DMS 273 (cell line): ENCODE results near the gene FDXR.
A peak's percentile ranks its signal among the peaks of the same experiment; 100 is the strongest.

Source experiments
- DNase-seq: peaks from one replicate; lab custom pipeline; 2025; ENCODE audit not compliant: unreplicated experiment; lab: John Stamatoyannopoulos, UW

Gene FDXR

DNA sequence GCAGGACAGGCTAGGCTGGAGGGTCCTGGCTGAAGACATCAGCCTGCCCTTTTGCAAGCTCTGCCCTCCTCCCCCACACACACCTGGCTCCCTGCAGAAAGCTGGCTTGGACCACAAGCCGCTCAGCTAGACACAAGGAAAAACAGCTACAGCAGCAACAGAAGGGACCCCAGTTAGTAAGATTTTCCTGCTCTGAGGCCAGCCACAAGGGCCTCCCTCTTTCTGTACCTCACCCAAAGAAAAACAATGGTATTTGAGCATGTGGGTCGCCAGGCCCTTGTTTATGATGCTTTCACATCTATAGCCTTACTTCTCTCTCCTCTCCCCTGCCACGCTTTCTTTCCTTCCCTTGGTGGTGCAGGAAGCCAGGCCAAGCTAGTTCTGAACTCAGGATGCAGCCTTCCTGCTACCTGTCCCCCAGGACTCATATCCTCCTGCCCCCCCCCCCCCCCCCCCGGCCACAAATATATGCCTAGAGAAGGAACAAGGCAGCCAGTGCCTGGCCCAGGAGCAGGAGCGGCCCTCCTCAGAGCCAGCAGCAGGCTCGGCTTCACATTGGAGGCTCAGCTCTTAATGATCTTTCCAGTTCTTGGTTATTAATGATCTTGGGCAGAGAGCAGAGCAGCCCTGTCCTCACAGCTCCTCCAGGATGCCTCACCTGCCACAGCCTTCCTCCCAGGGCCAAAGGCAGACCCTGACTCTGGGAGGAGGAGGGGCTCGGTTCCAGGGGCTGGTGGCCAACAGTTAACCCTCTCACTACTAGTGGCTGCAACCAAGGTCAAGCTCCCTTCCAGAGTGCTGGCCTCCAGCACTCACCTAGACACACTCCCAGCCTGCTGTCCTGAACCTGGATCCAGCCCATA is 32.6 kb downstream of the FDXR start:
- DNase-seq: no peak

DNA sequence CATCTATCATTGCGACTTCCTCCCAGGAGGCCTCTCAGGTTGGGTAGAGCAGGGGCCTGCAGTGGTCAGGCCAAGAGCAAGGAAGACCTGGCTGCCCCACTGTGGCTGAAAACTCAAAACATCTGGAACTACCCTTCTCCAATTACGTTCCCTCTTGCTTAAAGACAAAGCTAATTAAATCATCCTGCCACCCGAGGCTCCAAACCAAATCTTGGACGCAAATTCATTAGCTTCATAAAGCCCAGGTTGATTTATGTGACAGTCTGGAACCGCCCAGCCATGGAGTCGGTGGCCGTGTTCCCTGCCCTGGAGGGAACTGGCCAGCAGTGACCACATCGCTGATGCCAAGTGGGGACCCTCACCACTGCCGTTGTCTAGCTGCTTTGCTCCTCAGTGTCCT is 34.5 kb downstream of the FDXR start:
- no peak for DNase-seq

DNA sequence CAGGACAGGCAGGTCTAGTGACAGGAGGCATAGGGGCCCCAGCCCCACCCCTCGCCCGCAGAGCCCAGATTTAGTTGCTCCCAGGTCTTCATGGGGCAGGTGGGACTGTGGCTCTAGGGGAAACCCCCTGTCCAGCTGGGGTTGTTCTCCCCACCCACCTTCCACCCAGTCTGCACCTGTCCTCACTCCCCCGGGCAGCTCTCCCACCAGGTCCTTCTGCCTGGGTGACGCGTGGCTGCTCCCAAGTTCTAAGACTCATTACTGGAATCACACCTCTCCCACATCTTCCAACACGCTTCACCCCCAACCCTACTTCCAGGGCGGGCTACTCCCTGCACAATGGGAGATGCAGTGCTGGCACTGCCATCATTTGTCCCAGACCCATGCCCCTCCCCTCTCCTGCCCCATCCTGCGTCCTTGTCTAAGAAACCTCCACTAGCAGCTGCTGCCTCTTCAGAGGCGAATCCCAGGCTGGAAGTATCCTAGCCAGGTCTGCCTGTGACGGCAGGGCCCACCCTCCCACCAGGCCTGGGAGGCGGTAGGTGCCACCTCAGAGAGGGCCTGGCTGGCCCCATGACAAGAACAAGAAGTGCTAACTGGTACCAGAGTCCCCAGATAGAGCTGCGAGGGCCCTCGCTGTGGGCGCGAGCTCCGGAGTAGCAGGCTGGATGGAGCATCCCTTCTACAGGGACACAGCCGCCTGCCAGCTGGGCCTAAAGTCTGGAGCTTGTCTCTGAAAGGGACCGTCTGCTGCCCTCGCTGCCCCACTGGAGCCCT is 35.9 kb downstream of the FDXR start:
- DNase-seq: no peak

DNA sequence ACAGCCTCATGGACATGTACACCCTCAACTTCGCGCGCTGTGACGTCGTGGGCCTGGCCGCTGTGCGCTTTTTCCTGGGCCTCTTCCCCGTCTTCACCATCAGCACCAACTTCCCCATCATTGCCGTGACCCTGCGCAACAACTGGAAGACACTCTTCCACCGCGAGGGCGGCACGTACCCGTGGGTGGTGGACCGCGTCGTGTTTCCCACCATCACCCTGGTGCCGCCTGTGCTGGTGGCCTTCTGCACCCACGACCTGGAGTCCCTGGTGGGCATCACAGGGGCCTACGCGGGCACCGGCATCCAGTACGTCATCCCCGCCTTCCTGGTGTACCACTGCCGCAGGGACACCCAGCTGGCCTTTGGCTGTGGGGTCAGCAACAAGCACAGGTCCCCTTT is 36.6 kb downstream of the FDXR start:
- DNase-seq: no peak

DNA sequence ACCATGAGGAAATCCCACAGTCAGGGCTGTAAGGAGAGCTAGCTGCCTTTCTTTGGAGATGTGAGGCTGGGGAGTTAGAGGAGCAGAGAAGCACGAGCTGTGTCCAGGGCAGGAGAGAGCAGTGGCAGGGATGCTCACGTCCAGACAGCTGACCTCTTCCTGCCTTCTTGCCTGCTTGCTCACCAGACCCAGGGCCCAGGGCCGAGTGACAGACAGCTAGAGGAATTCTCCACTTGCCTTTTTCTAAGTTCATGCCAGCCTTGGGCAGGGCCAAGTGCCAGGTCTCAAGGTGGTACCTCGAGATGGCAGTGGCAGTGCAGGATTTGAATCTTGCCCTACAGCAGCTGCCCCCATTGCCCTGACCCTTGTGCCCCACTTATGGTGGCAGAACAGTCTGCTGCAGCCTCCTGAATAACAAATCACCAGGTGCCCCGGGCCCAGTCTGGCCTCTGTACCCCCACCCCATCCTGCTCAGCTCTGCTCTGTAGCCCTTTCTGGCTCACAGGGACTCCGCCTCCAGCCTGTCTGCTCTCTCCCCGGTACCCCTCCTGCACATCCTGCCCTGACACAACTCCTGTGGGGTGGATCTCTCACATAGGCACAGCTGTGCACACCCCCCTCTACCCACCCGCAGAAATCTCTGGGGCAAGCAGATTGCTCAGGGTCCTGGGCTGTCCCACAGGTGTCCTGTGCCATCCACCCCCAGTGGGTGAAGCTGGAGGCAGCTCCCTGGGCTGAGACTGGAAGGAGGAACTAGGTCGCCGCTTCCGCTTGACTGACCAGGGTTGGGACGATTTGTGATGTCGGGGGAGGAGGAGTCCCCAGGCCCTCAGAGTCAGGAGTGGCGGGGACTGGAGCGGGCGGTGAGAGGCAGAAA is 39.1 kb downstream of the FDXR start:
- DNase-seq: no peak

DNA sequence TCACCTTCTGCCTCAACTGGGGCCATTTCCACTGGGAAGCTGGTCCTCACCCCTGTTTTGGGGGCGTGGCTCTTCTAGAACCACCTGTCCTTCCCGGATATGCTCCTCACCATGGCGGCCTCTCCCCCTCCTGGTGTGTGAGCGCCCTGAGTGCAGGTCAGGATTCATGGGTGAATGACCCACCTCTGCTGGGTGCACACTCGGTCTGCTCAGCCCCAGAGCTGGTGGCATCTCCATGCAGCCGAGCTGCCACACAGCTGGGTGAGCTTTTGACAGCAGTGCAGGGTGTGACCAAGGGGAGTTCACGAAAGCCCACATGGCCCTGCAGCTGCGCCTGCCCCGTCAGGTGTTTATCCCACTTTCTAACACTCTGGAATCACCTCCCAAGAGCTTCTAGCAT is 40.4 kb downstream of the FDXR start:
- no peak for DNase-seq

DNA sequence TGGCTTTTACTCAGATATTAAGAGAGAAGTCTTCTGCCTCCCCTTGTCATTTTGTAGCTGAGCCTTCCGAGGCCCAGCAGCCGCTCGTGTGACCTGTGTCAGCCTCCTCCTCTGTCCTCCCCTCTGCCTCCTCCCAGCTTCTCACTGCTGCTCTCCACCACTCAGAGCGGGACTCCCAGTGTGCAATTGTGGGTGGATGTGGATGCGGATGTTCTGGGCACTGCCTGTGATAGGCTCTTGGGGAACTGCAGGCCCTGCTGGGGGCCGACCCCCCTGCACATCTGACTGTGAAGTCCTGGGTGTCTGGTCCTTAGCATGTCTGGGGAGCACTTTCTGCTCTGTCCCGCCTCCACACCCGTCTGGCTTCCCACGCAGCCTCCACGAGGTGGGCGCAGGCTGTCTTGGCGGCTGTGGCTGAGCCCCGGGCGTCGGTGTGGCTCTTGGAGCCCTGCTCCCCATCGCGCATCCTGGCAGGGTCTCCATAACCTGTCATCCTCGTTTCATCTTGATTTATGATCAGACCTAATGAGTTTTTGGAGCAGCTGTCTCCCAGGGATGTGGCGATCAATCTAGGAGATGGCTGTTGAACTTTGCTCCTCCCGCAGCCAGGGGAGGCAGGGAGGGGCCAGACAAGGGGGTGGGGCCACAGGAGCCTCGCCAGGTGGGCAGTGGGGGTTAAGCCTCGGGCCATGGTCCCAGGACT is 41.2 kb downstream of the FDXR start:
- DNase-seq: peak; percentile 48

DNA sequence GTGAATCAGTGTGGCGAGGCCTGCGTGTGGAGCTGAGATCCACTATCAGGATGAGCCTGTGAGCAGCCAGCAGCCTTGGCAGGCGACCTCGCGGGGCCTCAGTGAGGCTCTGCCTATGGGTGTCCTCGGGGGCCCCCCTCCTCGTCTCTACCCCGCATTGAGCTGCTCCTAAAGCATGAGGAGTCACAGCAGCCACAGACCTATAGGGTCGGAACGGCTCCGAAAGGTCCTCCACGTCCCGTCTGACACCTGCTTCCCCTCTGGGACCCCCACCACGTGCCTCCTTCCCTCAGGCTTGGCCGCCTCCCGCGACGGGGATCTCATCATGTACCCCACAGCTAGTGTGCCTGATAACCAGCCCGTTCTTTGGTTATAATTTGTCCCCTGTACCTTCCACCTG is 41.9 kb downstream of the FDXR start:
- DNase-seq: no peak

DNA sequence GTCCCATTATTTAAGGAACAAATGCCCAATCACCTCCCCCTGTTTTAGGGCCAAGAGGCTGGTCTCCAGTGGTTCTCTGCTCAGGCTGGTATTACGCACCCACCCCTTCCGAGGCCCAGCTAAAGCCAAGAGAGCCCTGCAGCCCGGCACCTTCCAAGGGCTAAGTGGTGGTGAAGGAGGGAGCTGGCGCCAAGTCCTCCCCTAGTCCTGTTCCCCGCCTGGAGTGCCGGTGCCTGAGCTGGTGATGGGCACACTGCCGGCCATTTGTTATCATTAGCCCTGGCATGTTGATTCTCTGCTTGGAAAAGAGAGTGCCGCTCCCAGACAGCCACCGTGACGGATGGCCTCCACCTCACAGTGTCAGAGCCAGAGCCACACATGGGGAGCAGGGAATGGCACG is 45.0 kb downstream of the FDXR start:
- DNase-seq: no peak

DNA sequence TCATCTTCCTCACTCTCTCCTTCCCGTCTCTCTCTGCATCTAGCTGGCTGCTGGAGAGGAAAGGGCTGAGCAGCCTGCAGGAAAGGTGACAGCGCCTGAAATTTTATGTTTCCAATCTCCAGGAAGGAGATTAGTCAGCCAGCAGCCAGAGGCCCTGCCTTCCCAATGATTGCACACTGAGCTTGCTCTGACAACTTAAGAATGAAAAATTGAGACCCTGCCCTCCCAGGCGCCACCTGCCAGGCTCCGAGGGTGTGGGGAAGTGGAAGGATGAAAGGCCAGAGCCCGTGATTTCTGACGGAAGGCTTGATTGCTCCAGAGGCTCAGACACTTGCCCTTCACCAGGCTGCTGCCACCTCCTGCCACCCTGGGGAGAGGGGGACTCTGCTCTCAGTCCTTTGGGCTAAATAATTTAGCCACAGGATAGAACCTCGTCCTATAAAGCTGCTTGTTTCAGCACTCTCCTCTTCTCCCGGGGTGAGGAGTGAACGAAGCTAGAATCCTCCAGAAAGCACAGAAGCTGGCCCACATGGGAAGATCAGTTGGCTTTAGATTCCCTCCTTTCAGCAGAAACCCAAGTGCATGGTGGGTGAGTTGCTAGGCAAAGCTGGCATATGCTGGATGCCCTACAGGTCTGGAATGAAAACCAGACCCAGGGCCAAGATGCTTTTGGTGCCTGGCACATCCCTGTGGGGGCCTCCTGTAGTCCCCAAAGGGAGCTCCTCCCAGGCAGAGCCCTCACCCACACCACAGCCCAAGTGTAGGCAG is 46.7 kb downstream of the FDXR start:
- peak; percentile 51 for DNase-seq

DNA sequence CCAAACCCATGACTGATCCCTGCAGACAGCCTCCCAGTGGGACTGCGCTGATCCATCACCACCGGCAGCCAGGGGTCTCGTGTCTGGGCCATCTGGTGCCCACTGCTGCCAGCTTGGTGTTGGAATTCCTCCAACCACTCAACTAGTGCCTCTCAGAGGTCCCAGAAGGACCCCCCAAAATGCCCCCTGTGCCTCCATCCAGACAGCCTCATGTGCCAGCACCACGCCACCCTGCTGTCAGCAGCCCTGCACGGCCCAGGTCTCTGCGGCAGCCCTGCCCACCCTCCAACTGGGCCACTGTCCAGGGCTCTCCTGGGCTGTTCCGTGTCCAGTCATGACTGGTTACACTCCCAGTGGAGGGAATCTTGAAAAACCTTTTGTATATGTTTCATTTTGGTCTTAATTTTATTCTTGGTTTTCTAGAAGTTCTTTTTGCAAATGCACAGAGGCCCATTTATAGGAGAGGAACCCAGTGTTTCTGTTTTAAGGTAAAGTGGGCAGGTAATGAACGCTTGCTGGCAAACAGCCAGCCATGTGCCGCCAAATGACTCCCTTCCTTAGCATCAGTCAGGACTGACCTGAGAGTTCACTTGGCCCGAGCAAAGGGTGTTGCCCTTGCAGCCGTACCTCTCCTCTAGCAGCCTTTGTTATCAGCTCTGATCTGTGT is 47.7 kb downstream of the FDXR start:
- peak; percentile 84 for DNase-seq

DNA sequence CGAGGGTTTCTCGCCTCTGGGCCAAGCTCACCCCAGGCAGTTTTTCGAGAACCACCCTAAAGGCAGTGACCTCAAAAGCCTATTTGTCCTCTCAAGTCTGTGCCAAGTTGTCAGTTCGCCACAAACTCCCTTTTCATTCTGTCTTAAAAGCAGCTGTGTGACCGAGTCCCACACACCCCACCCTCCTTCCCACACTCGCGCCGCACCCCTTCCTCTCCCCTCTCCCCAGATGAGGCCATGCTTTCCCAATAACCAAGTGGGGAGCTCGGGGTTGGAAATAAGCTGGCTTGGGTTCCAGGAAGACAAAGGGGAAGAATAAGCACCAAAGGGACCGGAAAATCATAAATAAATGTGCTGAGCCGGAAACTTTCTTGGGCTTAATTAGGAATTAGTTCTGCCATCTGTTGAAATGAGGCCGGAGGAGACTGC is 49.8 kb downstream of the FDXR start:
- peak; percentile 53 for DNase-seq

DNA sequence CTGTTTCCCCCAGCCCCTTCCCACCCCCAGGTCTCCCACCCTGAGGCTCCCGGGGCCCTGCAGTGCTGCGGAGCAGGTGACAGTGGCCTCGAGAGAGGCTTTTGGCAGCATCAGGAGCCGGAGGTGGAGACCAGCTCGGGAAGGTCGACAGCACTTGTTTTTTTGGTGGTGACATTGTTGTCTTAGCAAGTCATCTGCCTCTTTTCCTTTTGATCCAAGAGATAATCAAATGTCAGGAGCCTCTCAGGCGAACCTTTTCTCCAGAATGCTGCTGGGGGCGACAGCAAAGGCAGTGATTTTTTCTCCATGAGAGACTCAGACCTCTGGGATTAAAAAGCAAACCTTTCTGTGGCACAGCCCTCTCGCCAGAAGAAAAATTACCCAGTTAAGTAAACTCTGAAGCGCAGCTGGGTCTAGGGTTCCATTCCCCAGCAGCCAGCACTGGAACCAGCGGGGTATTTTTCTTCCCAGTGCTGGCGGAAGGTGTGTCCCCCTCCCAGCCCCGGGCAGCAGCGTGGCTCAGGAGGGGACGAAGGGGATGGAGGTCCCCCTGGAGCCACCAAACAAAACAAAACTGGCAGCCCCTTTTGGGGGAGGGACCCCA is 50.4 kb downstream of the FDXR start:
- DNase-seq: no peak

DNA sequence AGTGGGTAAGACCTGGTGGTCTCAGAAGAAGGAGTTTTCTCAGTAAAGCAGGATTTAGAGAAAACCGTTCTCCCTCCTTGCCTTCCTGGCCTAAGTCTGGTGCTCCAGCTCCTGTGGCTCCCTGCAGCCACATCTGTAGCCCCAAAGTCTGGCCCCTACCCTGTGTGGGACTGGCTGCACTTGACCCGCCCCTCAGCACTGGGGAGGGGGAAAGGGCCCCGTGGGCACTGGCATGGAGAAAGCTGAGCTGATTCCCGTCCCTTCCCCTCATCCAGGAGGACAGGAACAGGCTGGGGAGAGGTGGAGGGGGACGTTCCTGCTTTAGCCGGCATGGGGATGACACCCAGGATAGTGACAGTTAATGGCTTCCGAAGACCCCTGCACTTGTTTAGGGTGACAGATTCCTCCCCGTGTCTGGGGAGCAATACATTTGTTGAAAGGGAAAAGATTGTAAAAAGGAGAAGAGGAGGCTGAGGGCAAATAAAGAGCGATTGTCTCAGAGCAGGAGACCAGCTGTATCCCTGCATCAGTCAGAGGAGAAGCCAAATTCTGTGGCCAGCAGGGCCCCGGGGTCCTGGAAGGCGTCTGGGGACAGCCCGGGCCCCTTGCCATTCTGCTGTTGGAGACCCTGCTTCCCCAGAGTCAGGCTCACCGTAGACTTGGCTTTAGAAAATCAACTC is 51.0 kb downstream of the FDXR start:
- DNase-seq: no peak

DNA sequence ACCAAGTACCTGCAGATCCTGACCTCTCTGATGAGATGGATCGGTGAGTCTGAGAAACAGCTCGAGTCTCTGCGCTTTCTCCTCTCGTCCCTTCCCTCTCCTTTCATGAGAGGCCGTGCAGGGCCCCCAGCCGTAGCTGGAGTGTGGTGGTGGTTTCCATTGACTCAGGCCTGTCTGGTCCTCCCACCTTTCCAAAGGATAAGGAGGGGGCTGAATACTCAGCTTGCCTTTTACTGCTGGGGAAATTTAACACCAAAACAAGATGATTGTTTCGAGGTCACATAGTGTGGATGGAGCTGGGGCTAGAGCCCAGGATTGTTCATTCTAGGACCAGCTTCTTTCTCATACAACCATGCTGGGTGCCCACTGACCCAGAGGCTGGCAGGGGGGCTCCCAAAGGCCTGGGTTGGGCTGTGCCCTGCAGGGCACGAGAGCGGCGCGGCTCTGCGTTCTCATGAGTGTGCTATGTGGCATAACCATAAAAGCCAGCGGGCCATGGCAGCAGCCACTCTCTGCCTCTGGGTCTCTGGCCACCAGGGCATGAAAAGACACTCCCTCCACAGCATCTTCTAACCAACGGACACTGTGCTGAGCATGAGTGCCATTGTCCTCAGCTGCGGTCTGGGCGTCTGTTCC is 52.9 kb downstream of the FDXR start:
- DNase-seq: no peak

DNA sequence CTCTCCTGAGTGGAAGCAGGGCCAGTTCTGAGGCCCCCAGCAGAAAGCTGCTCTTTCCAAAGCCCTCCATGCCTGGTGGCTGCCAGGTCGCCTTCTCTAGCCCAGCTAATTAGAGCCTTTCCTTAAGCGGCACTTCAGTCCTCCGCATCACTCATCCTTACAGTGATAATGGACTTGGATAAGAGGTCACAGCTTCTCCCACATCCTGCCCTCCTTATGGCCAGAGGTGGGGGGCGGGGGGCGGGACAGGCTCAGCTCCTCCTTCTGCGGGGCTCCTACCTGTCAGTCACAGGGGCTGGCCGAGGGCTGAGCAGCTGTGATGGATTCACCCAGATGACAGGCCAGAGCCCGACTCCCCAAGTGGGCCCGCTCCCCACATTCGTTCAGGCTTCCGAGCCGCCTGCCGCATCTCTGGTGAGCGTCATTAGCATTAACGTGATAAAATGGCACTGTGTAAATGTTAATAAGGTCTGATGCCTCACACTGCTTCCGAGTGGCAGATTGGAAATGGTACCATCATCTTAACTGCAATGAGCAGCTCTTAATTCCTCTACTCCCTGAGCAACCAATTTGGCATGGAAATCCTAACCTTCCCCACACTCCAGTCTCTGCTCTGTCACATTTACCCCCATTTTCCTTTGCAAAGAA is 54.4 kb downstream of the FDXR start:
- no peak for DNase-seq

DNA sequence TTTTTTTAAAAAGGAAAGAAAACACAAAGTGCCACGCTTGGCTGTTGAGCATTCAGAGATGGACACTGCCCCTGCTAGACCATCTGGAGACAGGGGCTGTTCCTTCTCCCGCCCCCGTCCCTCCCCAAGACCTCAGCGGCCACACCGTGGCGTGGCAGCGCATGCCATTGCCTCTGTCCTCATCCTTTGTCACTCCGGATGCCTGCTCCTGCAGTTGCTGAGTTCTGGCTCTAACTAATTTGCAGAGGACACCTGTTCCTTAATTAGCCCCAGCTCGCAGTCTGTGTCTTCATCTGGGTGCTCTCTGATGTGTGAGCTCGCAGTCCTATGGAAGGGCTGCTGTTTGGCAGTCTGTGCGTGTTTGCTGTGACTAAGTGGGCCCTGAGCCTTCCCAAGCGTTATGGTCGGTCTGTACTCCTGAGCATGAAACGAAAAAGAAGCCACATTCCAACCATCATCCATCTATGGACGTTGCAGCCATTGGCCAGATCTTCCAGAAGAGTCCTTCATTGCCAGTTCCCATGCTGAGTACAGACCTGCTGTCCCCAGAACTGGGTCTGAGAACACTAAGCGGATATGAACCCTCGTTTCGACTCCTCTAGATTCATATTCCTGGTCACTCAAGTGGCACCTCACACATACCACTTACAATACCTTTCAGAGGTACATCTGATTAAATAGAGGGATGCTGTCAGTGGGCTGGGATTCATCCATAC is 55.7 kb downstream of the FDXR start:
- peak; percentile 40 for DNase-seq
